HCT116 (cell line): Measurements from ENCODE around the gene MLANA. TPM values are rescaled to one million over a fixed set of nuclear protein-coding genes. Genes with fewer than 3 reads are reported as not detected.

Experiments used
- ATAC-seq: fragments of 200-7000 bp; cut with Tn5 transposase; 2 replicates; pipeline ENCODE4 v1.9.1; 2020; ENCODE audit warnings: mild to moderate bottlenecking, moderate library complexity
- BruUV-seq: library from RNA; stranded (reverse); fragments of 400-500 nt; replicated peaks from 2 replicates; lab custom pipeline; 2021; lab: Mats Ljungman, UMichigan
- CTCF ChIA-PET: fragments of 300-600 bp; sonication (Branson Sonifier 250); formaldehyde crosslinking; loops from one replicate; lab custom pipeline; 2021; ENCODE audit warnings: antibody characterized with exemption; lab: Charles Lee
- POLR2A ChIA-PET: fragments of 300-600, 350-600 bp; sonication (Branson Sonifier 250); formaldehyde crosslinking; loops from one replicate; lab custom pipeline; 2021; ENCODE audit warnings: antibody characterized with exemption; lab: Charles Lee
- RAD21 ChIA-PET, 2 experiments: fragments of 300-600 bp; sonication (Branson Sonifier 250); formaldehyde crosslinking; loops; one replicate each; lab custom pipeline; 2023; ENCODE audit warnings: low total read pairs in 2 of 2; ENCODE audit not compliant: uncharacterized antibody in 2 of 2, unreplicated experiment in 2 of 2, low non-redundant PET in 1 of 2; lab: Charles Lee
- DNase-seq: peaks from one replicate; pipeline ENCODE4 v3.0.0-alpha.2; 2010; ENCODE audit warnings: low read depth, low spot score
- H2AFZ ChIP-seq: fragments of 200-600 bp; shearing (Covaris generic), sonication (generic); 2 replicates; pipeline ENCODE4 v1.6.1; 2017; ENCODE audit warnings: low read depth, mixed run types, mixed read lengths, antibody characterized with exemption, low read length; ENCODE audit not compliant: poor library complexity, severe bottlenecking
- H3K27ac ChIP-seq: 2 replicates; pipeline ENCODE4 v1.5.1; 2012; ENCODE audit warnings: low read depth, low read length
- H3K27me3 ChIP-seq: fragments of 200-600 bp; sonication (generic); 2 replicates; pipeline ENCODE4 v1.6.1; 2016; ENCODE audit warnings: mixed run types, low read length, mixed read lengths; ENCODE audit not compliant: insufficient read depth
- H3K36me3 ChIP-seq, 2 experiments: fragments of 200-500 bp in 1 of 2; fragments of 200-600 bp in 1 of 2; sonication (Bioruptor generic) in 1 of 2; sonication (generic) in 1 of 2; 2 replicates each; pipeline versions ENCODE4 v1.5.1 to v1.6.1; 2014 to 2016; ENCODE audit warnings: low read length in 2 of 2, inconsistent platforms in 1 of 2, mixed read lengths in 1 of 2, mixed run types in 1 of 2; ENCODE audit not compliant: insufficient read depth in 2 of 2, control insufficient read depth in 1 of 2
- H3K4me1 ChIP-seq, 2 experiments: fragments of 200-600 bp in 1 of 2; sonication (generic) in 1 of 2; 2 replicates each; pipeline versions ENCODE4 v1.5.1 to v1.6.1; 2012 to 2017; ENCODE audit warnings: low read length in 2 of 2, inconsistent platforms in 1 of 2, mild to moderate bottlenecking in 1 of 2, mixed read lengths in 1 of 2, mixed run types in 1 of 2, moderate library complexity in 1 of 2; ENCODE audit not compliant: insufficient read depth in 2 of 2, control insufficient read depth in 1 of 2
- H3K4me2 ChIP-seq: fragments of 200-600 bp; sonication (generic); 2 replicates; pipeline ENCODE4 v1.6.1; 2017; ENCODE audit warnings: mixed run types, low read length, mixed read lengths
- H3K4me3 ChIP-seq, 2 experiments: fragments of 200-600 bp in 1 of 2; sonication (generic) in 1 of 2; replicated peaks in 1 of 2; 2 replicates each; pipeline ENCODE4 v1.5.1; 2011 to 2016; ENCODE audit warnings: low read length in 2 of 2, control low read depth in 1 of 2, low read depth in 1 of 2, mild to moderate bottlenecking in 1 of 2, mixed read lengths in 1 of 2, mixed run types in 1 of 2
- H3K79me2 ChIP-seq: fragments of 200-600 bp; sonication (generic); 2 replicates; pipeline ENCODE4 v1.6.1; 2017; ENCODE audit warnings: mild to moderate bottlenecking, mixed run types, low read length, moderate library complexity, mixed read lengths; ENCODE audit not compliant: insufficient read depth
- H3K9ac ChIP-seq: fragments of 200-600 bp; sonication (generic); 2 replicates; pipeline ENCODE4 v1.6.1; 2016; ENCODE audit warnings: low read length, mixed read lengths
- H3K9me2 ChIP-seq: fragments of 200-600 bp; sonication (generic), shearing (Covaris generic); 2 replicates; pipeline ENCODE4 v1.6.1; 2017; ENCODE audit warnings: mixed run types, mild to moderate bottlenecking, moderate library complexity; ENCODE audit not compliant: insufficient read depth
- H3K9me3 ChIP-seq, 2 experiments: fragments of 200-500 bp in 1 of 2; fragments of 200-600 bp in 1 of 2; sonication (Bioruptor generic) in 1 of 2; sonication (generic) in 1 of 2; 2 replicates each; pipeline ENCODE4 v1.6.1; 2014 to 2017; ENCODE audit warnings: low read length in 2 of 2, mixed read lengths in 2 of 2, inconsistent platforms in 1 of 2, low read depth in 1 of 2, mild to moderate bottlenecking in 1 of 2, mixed run types in 1 of 2, moderate library complexity in 1 of 2; ENCODE audit not compliant: control insufficient read depth in 1 of 2, insufficient read depth in 1 of 2
- H4K20me1 ChIP-seq: fragments of 200-600 bp; sonication (generic), shearing (Covaris generic); 2 replicates; pipeline ENCODE4 v1.6.1; 2017; ENCODE audit warnings: mixed run types, mild to moderate bottlenecking, moderate library complexity; ENCODE audit not compliant: insufficient read depth
- CEBPB ChIP-seq: IDR thresholded peaks from 2 replicates; pipeline ENCODE4 v1.6.1; 2012; ENCODE audit warnings: low read depth
- ELF1 ChIP-seq: IDR thresholded peaks from 2 replicates; pipeline ENCODE4 v1.6.1; 2012; ENCODE audit warnings: low read depth, borderline replicate concordance
- EZH2 ChIP-seq: fragments of 200-600 bp; sonication (generic); IDR thresholded peaks from 2 replicates; pipeline ENCODE4 v1.6.1; 2017; ENCODE audit warnings: antibody characterized with exemption, mixed run types
- FOSL1 ChIP-seq: IDR thresholded peaks from 2 replicates; pipeline ENCODE4 v1.6.1; 2012; ENCODE audit warnings: low read depth
- JUND ChIP-seq: IDR thresholded peaks from 2 replicates; pipeline ENCODE4 v1.6.1; 2012
- POLR2AphosphoS5 ChIP-seq: IDR thresholded peaks from 2 replicates; pipeline ENCODE4 v1.6.1; 2011; ENCODE audit warnings: mild to moderate bottlenecking, low read depth, low read length, moderate library complexity
- SP1 ChIP-seq: IDR thresholded peaks from 2 replicates; pipeline ENCODE4 v1.6.1; 2012; ENCODE audit warnings: low read depth
- YY1 ChIP-seq: IDR thresholded peaks from 2 replicates; pipeline ENCODE4 v1.6.1; 2011; ENCODE audit warnings: low read length, low read depth, moderate library complexity, mild to moderate bottlenecking; ENCODE audit not compliant: insufficient replicate concordance; ENCODE audit errors: extremely low read depth
- intact Hi-C: fragments of 100-400 bp; cut with micrococcal nuclease; formaldehyde crosslinking; loops from 2 replicates; pipeline ENCODE4 v1.10.0; 2022
- total RNA-seq: library from RNA; stranded (reverse); gene quantifications from one replicate; pipeline ENCODE4 v1.2.1, GENCODE V29; 2021; ENCODE audit not compliant: unreplicated experiment
- TF ChIP-seq, protein P1 (sequence below): IDR thresholded peaks from 2 replicates; pipeline ENCODE4 v1.6.1; 2012; ENCODE audit warnings: low read depth

MLANA gene
- total RNA-seq, 1 experiment from 2014 or later = not detected

DNA sequence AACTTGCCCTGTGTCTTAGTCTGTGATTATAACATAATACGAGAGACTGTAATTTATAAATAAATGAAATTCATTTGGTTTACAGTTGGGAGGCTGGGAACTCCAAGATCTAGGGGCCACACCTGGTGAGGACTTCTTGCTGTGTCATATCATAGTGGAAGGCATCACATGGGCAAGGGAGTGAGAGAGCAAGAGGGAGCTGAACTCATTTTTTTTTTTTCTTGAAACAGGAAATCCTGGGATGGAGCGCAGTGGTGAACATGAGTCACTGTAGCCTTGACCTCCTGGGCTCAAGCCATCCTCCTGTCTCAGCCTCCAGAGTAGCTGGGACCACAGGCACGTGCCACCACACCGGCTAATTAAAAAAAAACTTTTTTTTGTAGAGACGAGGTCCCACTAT lies 7.2 kb downstream of the MLANA start:
- CTCF ChIA-PET = no interaction called here
- no peak for TF ChIP-seq POLR2AphosphoS5
- no peak for TF ChIP-seq JUND
- TF ChIP-seq, protein P1, sequence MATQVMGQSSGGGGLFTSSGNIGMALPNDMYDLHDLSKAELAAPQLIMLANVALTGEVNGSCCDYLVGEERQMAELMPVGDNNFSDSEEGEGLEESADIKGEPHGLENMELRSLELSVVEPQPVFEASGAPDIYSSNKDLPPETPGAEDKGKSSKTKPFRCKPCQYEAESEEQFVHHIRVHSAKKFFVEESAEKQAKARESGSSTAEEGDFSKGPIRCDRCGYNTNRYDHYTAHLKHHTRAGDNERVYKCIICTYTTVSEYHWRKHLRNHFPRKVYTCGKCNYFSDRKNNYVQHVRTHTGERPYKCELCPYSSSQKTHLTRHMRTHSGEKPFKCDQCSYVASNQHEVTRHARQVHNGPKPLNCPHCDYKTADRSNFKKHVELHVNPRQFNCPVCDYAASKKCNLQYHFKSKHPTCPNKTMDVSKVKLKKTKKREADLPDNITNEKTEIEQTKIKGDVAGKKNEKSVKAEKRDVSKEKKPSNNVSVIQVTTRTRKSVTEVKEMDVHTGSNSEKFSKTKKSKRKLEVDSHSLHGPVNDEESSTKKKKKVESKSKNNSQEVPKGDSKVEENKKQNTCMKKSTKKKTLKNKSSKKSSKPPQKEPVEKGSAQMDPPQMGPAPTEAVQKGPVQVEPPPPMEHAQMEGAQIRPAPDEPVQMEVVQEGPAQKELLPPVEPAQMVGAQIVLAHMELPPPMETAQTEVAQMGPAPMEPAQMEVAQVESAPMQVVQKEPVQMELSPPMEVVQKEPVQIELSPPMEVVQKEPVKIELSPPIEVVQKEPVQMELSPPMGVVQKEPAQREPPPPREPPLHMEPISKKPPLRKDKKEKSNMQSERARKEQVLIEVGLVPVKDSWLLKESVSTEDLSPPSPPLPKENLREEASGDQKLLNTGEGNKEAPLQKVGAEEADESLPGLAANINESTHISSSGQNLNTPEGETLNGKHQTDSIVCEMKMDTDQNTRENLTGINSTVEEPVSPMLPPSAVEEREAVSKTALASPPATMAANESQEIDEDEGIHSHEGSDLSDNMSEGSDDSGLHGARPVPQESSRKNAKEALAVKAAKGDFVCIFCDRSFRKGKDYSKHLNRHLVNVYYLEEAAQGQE = no peak
- no peak for TF ChIP-seq CEBPB
- TF ChIP-seq SP1 = no peak
- no peak for TF ChIP-seq YY1
- TF ChIP-seq ELF1 = no peak
- TF ChIP-seq FOSL1 = no peak
- no peak for TF ChIP-seq EZH2
- TF ChIP-seq, all 23 proteins: peak for 0
- Histone ChIP-seq H3K9ac (no peak overlapping the region), H3K9me2 (no peaks in the 10 kb centered on the region), H3K36me3 (no peaks in the 10 kb centered on the region), H3K4me3 (no peak overlapping the region), H3K79me2 (no peaks in the 10 kb centered on the region), H2AFZ (no peak overlapping the region), H3K27me3 (no peaks in the 10 kb centered on the region), H4K20me1 (no peaks in the 10 kb centered on the region), H3K27ac (no peak overlapping the region), H3K9me3 (no peaks in the 10 kb centered on the region), H3K4me2 (no peak overlapping the region), H3K4me1 (no peaks in the 10 kb centered on the region)
- ATAC-seq = no peak
- no TSS peak for BruUV-seq
- no peak for DNase-seq
- RAD21 ChIA-PET = no interaction called here
- POLR2A ChIA-PET = no interaction called here
- intact Hi-C loops = no loop called here
